ENCODE results near the gene SLC30A1.

The SLC30A1 gene

GRCh38 chr1:211606914-211607753 is 28.2 kb upstream of the SLC30A1 start:
- no peak for DNase-seq
- Histone ChIP-seq H3K4me3 (peak overlapping the region in 1 of 2 donors; percentile 10), H3K27ac (no peak overlapping the region)

GRCh38 chr1:211606332-211606913 is 27.5 kb upstream of the SLC30A1 start:
- Histone ChIP-seq H3K9me3 (no peaks in the 10 kb centered on the region), H3K4me1 (peaks cover 0 to 16% (median 7%) of the 10 kb centered on the region in 4 donors), H3K4me3 (peak overlapping the region in 1 of 2 donors; percentile 10), H3K36me3 (no peaks in the 10 kb centered on the region), H3K27me3 (no peaks in the 10 kb centered on the region), H3K27ac (no peak overlapping the region)
- no peak for DNase-seq
- intact Hi-C loops (cut with DNase I; ENCODE audit: low total_unique reads): no loop called here
- TF ChIP-seq CTCF (IDR thresholded peaks at IDR 0.05): no peak

More at GRCh38 chr1:211606914-211607753, 28.2 kb upstream of the SLC30A1 start:
- intact Hi-C loops (cut with DNase I; ENCODE audit: low total_unique reads): no loop called here
- no peaks in the 10 kb centered on the region for H3K36me3 ChIP-seq
- H3K27me3 ChIP-seq: no peaks in the 10 kb centered on the region
- peaks cover 0 to 21% (median 10%) of the 10 kb centered on the region in 4 donors for H3K4me1 ChIP-seq
- H3K9me3 ChIP-seq: no peaks in the 10 kb centered on the region
- no peak for TF ChIP-seq CTCF (IDR thresholded peaks at IDR 0.05)

GRCh38 chr1:211605603-211606331 is 26.8 kb upstream of the SLC30A1 start:
- Histone ChIP-seq H3K27me3 (no peaks in the 10 kb centered on the region), H3K36me3 (no peaks in the 10 kb centered on the region), H3K9me3 (no peaks in the 10 kb centered on the region), H3K4me1 (peaks cover 0 to 9% (median 1%) of the 10 kb centered on the region in 4 donors), H3K4me3 (peak overlapping the region; percentile 10), H3K27ac (no peak overlapping the region)
- no peak for TF ChIP-seq CTCF (IDR thresholded peaks at IDR 0.05)
- intact Hi-C loops (cut with DNase I; ENCODE audit: low total_unique reads): no loop called here
- no peak for DNase-seq

- intact Hi-C loops (cut with DNase I; ENCODE audit: low total_unique reads): no loop called here
- Histone ChIP-seq H3K36me3 (no peaks in the 10 kb centered on the region), H3K4me3 (no peak overlapping the region), H3K9me3 (no peaks in the 10 kb centered on the region), H3K27ac (no peak overlapping the region), H3K27me3 (no peaks in the 10 kb centered on the region), H3K4me1 (peaks cover 0 to 8% (median 0%) of the 10 kb centered on the region in 4 donors)
- DNase-seq: no peak
- no peak for TF ChIP-seq CTCF (IDR thresholded peaks at IDR 0.05)
These were observed 26.1 kb upstream of the SLC30A1 start for GRCh38 chr1:211605034-211605433.

GRCh38 chr1:211604548-211604947 is 25.6 kb upstream of the SLC30A1 start:
- H3K27me3 ChIP-seq: no peaks in the 10 kb centered on the region
- no peaks in the 10 kb centered on the region for H3K36me3 ChIP-seq
- no peak overlapping the region for H3K27ac ChIP-seq
- no peaks in the 10 kb centered on the region for H3K9me3 ChIP-seq
- TF ChIP-seq CTCF (IDR thresholded peaks at IDR 0.05): no peak
- intact Hi-C loops (cut with DNase I; ENCODE audit: low total_unique reads): no loop called here
- peaks cover 0 to 6% (median 0%) of the 10 kb centered on the region in 4 donors for H3K4me1 ChIP-seq
- DNase-seq: no peak
- H3K4me3 ChIP-seq: no peak overlapping the region
